COR-L47 (cell line): Measurements from ENCODE around the gene SGK1.
"Not testable (repeated sequence)": the region's sequence is repeated elsewhere in the genome, so short reads cannot be mapped to it uniquely, and the experiment has no call there.

Experiments used
- DNase-seq: peaks from one replicate; lab custom pipeline; 2025; lab: John Stamatoyannopoulos, UW

Gene SGK1

DNA sequence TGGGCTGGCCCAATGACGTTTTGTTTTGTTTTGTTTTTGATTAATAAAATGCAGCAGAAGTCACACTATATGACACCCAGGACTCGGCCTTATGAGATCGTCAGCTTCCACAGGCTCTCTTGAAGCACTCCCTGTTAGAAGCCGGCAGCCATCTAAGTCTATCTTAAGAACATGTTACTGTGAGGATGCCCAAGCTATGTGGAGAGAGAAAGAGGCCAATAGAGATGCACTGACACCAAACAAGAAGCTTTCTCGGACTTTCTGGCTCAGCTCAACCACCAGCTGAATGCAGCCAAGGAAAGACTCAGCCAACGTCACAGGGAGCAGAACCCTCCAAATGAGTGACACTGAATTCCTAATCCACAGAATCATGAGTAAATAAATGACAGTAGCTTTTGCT, 14.0 kb downstream of the SGK1 start:
- no peak for DNase-seq

DNA sequence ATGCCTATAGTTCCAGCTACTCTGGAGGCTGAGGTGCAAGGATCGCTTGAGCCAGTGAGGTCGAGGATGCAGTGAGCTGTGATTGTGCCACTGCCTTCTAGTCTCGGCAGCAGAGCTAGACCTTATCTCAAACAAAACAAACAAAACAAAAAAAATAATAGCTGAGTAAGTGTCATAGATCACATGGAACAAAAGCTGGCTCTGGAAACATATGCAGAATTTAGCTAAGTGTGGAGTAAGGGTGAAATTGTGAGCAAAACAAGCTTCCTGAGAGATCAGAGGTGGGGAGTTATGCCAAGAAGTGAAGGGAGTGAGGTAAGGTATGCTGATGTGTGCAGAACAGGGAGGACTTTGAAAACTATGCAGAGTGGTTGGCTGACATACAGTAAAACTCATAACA, 18.7 kb downstream of the SGK1 start:
- DNase-seq, result no peak

GRCh38 chr6:134296762-134297161, 21.1 kb downstream of the SGK1 start:
- DNase-seq, result no peak

GRCh38 chr6:134295953-134296553, 21.9 kb downstream of the SGK1 start:
- DNase-seq, result no peak

GRCh38 chr6:134293659-134294161, 24.2 kb downstream of the SGK1 start:
- no peak for DNase-seq

GRCh38 chr6:134291156-134291555, 26.8 kb downstream of the SGK1 start:
- no peak for DNase-seq

DNA sequence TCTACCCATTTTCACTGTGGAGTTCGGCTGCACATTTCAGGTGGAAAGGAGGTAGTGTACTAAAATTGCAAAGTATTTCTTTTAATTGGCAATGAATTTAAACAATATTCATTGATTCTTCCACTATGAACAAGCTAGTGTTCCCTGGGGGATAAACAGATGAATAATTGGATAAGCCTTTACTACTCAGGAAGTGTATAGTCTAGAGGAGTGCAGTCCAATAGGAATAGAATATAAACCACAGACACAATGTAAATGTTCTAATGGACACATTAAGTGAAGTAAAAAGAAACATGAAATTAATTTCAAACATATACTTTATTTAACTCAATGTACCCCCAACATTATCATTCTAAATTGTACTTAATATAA, 28.7 kb downstream of the SGK1 start:
- DNase-seq, result no peak

- no peak for DNase-seq
Measured at GRCh38 chr6:134288538-134289203, 29.2 kb downstream of the SGK1 start.

DNA sequence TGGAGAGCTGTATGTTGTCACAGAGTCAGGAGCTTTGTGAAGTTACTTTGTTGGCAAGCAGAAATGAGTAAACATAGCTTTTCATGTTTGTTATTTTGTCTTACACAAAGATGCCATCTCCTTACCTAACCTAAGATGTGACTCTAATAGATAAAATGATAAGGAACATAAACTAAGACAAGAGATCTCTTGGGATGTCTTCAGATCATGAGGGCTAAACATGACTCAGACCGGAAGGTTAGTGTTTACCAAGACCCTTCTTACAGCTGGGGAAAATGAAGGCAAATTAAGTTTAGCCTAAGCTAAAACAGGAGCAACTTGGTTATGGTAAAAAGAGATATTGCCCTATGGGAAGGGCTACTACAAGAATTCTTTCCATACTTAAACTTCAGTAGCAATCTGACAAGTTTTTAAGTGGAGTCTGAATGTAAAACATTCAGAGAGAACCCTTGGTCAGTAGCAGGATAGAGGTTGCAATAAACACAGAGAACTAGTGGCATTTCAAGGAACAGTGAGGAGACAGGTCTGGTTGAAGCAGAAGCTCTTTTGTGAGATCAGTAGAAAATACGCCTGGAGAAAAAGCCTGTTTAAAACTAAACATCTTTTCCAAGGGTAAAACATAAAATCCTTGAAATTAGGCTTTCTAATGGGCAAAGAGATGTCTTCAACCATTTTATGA, 29.9 kb downstream of the SGK1 start:
- no peak for DNase-seq

DNA sequence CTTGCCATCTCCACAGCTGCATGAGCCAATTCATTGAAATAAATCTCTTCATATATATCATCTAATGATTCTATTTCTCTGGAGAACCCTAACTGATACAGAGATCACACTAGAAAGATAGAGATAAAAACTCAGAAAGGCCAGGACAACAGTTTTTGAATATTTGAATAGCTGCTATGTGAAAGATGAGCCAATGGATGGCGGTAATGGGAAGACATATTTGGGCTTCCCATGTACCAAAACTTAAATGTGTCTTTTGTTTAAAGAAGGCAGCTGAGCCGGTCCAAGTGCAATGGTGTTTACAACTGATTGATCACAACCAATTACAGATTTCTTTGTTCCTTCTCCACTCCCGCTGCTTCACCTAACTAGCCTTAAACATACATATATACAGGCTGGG, 35.1 kb downstream of the SGK1 start:
- no peak for DNase-seq

GRCh38 chr6:134281388-134281787, 36.5 kb downstream of the SGK1 start:
- DNase-seq, result no peak

- DNase-seq, result no peak
Measured at GRCh38 chr6:134278000-134278399, 39.9 kb downstream of the SGK1 start.

DNA sequence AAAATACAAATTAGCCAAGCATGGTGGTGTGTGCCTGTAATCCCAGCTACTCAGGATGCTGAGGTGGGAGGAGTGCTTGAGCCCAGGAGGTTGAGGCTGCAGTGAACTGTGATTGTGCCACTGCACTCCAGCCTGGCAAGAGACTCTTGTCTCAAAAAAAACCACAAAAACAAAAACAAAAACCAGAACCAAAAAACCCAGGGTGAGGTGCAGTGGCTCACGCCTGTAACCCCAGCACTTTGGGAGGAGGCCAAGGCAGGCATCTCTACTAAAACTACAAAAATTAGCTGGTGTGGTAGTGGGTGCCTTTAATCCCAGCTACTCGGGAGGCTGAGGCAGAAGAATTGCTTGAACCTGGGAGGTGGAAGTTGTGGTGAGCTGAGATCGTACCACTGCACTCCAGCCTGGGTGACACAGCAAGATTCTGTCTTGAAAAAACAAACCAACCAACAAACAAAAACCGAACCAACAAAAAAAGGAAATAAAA, 41.0 kb downstream of the SGK1 start:
- not testable (repeated sequence) for DNase-seq

DNA sequence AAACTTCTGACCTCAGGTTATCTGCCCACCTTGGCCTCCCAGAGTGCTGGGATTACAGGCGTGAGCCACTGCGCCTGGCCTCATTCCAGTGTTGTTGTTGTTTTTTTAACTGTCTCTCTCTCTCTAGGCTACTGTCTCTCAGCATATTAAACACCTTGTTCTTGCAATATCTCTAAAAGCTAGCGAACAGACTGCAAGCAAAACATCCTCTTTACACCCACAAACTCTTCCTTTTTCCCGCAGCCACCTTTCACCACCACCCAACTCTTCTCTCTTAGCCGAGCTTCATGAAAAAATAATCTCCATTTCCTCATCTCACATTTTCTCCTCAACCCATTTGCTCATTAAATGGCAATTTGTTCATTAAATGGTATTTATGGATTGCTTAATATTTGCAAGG, 45.5 kb downstream of the SGK1 start:
- DNase-seq, result no peak

DNA sequence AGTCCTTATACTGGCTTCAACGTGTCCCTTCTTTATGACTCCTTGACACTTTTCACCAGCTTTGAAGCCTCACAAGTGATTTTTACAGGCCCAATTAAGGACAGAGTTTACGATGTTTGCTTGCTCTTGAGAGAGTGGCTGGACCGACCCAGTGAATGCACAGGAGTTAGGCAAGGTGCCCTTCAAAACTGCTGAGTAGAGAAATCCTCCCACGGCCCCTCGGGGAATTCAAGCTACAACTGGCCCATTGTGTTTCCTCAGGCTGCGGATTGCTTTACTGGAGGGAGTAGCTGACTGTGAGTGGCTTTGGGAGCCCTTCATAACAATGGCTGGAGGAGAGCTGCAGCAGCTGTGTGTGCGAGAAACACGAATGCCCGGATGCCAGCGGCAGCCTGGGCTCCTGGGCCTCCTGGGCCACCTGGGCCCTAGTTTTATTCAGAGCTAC, 50.0 kb downstream of the SGK1 start:
- DNase-seq, result no peak

DNA sequence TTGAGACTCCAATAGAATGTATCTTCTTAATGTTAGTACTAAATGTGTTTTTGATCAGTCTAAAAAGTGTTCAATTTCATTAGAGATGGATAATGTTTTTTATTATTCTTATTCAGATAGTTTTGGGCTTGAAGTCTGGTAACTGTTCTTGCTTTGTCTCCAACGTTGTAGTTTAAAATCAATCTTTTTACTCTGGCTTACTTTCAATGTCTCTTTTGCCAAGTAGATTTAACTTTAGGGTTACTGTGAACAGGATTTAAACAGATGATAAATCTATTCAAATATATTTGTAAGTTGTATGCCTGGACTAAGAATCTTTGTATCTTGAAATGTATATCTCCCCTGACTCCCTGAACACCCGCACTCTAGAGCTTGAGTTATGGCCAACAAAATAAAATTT, 51.1 kb downstream of the SGK1 start:
- DNase-seq, result no peak

- no peak for DNase-seq
Measured at GRCh38 chr6:134261766-134262165, 56.1 kb downstream of the SGK1 start.

DNA sequence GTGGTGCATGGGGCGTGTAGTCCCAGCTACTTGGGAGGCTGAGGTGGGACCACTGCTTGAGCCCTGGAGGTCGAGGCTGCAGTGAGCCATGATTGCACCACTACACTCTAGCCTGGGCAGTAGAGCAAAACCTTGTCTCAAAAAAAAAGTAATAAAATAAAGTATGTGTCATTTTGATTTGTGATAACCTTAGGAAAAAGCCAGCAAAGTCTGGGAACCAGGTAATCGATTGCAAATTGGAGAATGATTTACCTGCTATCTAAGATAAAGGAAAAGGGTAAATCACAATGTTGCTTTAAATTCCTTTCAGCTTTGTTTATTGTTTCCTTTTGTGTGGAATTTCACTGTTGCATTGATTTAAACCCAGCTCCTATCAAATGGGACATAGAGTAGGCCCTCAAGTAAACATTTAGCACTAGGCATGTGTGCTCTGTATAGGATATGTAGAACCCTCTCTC, 59.0 kb downstream of the SGK1 start:
- no peak for DNase-seq

GRCh38 chr6:134257516-134257915, 60.4 kb downstream of the SGK1 start:
- DNase-seq, result no peak

GRCh38 chr6:134256862-134257261, 61.0 kb downstream of the SGK1 start:
- DNase-seq, result no peak

- not testable (repeated sequence) for DNase-seq
Measured at GRCh38 chr6:134255280-134255679, 62.6 kb downstream of the SGK1 start.

GRCh38 chr6:134254118-134254517, 63.8 kb downstream of the SGK1 start:
- no peak for DNase-seq

GRCh38 chr6:134253681-134254080, 64.2 kb downstream of the SGK1 start:
- no peak for DNase-seq
